Gastroesophageal sphincter (tissue), 4 donors: ENCODE measurements around the gene GDPD5. TPM values are rescaled to one million over a fixed set of nuclear protein-coding genes. Genes with fewer than 3 reads are reported as not detected.

Experiments
- ATAC-seq: fragments of 150-250 bp; one replicate; pipeline ENCODE4 v1.9.1; 2016; ENCODE audit warnings: mild to moderate bottlenecking, moderate library complexity
- H3K27ac ChIP-seq, 4 donors: fragments of 200-600 bp; sonication (generic) in 3 of 4; 1 replicate in 3 of 4; 2 replicates in 1 of 4; pipeline ENCODE4 v1.5.1; 2016 to 2019
- H3K27me3 ChIP-seq: fragments of 200-600 bp; sonication (generic); one replicate; pipeline ENCODE4 v1.5.1; 2019
- H3K36me3 ChIP-seq, 2 donors: fragments of 200-600 bp; sonication (generic); one replicate each; pipeline ENCODE4 v1.5.1; 2019; ENCODE audit warnings: control low read depth in 1 of 2
- H3K4me1 ChIP-seq, 3 donors: fragments of 200-600 bp; sonication (generic); 1 replicate in 2 of 3; 2 replicates in 1 of 3; pipeline ENCODE4 v1.5.1; 2016 to 2019; ENCODE audit warnings: control low read depth in 2 of 3
- H3K4me3 ChIP-seq, 2 donors: fragments of 200-600 bp; sonication (generic); one replicate each; pipeline ENCODE4 v1.5.1; 2019; ENCODE audit warnings: mild to moderate bottlenecking in 1 of 2, moderate library complexity in 1 of 2
- H3K9me3 ChIP-seq, 3 donors: fragments of 200-600 bp; sonication (generic); one replicate each; pipeline ENCODE4 v1.5.1; 2017 to 2019; ENCODE audit warnings: control low read depth in 2 of 3
- CTCF ChIP-seq, 4 experiments: fragments of 200-600 bp in 2 of 4; fragments of 450-650 bp in 2 of 4; sonication (generic) in 1 of 4; IDR thresholded peaks; one replicate each; pipeline ENCODE4 v1.5.1; 2017 to 2019; ENCODE audit warnings: antibody characterized with exemption in 4 of 4, mild to moderate bottlenecking in 2 of 4, moderate library complexity in 2 of 4
- EP300 ChIP-seq: sonication (generic); formaldehyde crosslinking; IDR thresholded peaks from one replicate; pipeline ENCODE4 v1.6.1; 2017; ENCODE audit warnings: antibody characterized with exemption, mild to moderate bottlenecking
- POLR2A ChIP-seq, 2 donors: fragments of 450-650 bp; IDR thresholded peaks; one replicate each; pipeline ENCODE4 v1.6.1; 2017; ENCODE audit warnings: antibody characterized with exemption in 2 of 2, mild to moderate bottlenecking in 2 of 2, moderate library complexity in 1 of 2
- POLR2AphosphoS5 ChIP-seq: sonication (generic); formaldehyde crosslinking; IDR thresholded peaks from one replicate; pipeline ENCODE4 v1.6.1; 2017; ENCODE audit warnings: antibody characterized with exemption
- WGBS, 2 donors: methylation state at CpG; one replicate each; pipeline ENCODE4 v1.1.5; 2018; ENCODE audit warnings: low coverage in 1 of 2; 5-methylcytosine and 5-hydroxymethylcytosine counted together
- total RNA-seq, 4 donors: library from RNA; depleted of rRNA; stranded (reverse); fragments of >200 nt; gene quantifications; one replicate each; pipeline ENCODE4 v1.1.0, GENCODE V29; 2016

GDPD5 gene
- total RNA-seq, 4 donors from 2014 or later = 3.8 to 9.3 (median 6.4) TPM

DNA sequence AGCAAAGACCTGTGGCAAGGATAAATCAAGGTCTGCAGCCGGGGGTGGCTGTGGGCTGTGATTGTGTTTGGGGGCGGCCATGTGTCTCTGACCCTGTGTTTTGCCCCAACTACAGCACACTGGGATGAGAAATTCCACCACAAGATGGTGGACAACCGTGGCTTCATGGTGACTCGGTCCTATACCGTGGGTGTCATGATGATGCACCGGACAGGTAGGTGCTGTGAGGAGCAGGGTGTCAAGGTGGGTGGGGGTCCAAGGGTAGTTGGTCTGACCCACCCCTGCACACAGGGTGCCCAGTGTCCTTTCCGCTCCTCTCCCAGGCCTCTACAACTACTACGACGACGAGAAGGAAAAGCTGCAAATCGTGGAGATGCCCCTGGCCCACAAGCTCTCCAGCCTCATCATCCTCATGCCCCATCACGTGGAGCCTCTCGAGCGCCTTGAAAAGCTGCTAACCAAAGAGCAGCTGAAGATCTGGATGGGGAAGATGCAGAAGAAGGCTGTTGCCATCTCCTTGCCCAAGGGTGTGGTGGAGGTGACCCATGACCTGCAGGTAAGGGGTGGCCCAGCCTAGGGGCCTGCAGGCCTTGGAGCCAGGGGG is 43.0 kb upstream of the GDPD5 start:
- ATAC-seq = no peak
- TF ChIP-seq POLR2A (IDR thresholded peaks at IDR 0.05) = no peak
- TF ChIP-seq EP300 = no peak
- no peak for TF ChIP-seq CTCF (IDR thresholded peaks at IDR 0.05)
- no peak for TF ChIP-seq POLR2AphosphoS5
- Histone ChIP-seq H3K36me3 (peaks cover 0 to 89% of the 10 kb centered on the region in 2 donors), H3K4me1 (peaks cover 3 to 100% (median 28%) of the 10 kb centered on the region in 3 donors), H3K9me3 (no peaks in the 10 kb centered on the region), H3K4me3 (no peak overlapping the region), H3K27ac (peak overlapping the region in 2 of 4 donors; percentile 27 to 38), H3K27me3 (no peaks in the 10 kb centered on the region)
- WGBS, 2 donors = 79% methylated on average over 6 of the region's 14 CpGs; no CpG with 5 or more reads in 1 of the 2 donors

- 42 to 60% methylated on average over 1 to 2 of the region's 6 CpGs for WGBS, 2 donors
- Histone ChIP-seq H3K36me3 (peaks cover 0 to 82% of the 10 kb centered on the region in 2 donors), H3K27ac (peak overlapping the region in 3 of 4 donors; percentile 27 to 38 (median 31)), H3K9me3 (no peaks in the 10 kb centered on the region), H3K4me3 (no peak overlapping the region), H3K4me1 (peaks cover 3 to 100% (median 32%) of the 10 kb centered on the region in 3 donors), H3K27me3 (no peaks in the 10 kb centered on the region)
- no peak for TF ChIP-seq POLR2AphosphoS5
- TF ChIP-seq POLR2A (IDR thresholded peaks at IDR 0.05) = no peak
- no peak for TF ChIP-seq CTCF (IDR thresholded peaks at IDR 0.05)
- no peak for TF ChIP-seq EP300
- no peak for ATAC-seq
Measured at GRCh38 chr11:75567971-75568370, 42.2 kb upstream of the GDPD5 start.

DNA sequence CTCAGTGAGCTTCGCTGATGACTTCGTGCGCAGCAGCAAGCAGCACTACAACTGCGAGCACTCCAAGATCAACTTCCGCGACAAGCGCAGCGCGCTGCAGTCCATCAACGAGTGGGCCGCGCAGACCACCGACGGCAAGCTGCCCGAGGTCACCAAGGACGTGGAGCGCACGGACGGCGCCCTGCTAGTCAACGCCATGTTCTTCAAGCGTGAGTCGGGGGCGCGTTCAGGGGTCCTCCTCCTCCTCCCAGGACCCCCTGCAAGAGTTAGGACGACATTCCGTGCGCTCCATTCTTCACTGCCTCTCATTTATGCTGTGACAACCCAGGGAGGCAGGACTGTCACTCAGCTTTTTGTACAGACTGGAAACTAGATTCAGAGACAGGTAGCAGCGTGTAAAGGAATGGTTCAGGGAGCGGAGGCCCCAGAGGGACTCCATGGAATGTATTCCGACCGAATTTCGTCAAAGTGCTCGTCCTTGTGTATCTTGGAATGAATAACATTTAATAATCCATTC is 41.1 kb upstream of the GDPD5 start:
- TF ChIP-seq CTCF (IDR thresholded peaks at IDR 0.05) (no peak), POLR2A (IDR thresholded peaks at IDR 0.05) (no peak), EP300 (no peak)
- Histone ChIP-seq H3K27ac (peak overlapping the region in 3 of 4 donors; percentile 31 to 99 (median 98)), H3K4me3 (no peak overlapping the region), H3K27me3 (no peaks in the 10 kb centered on the region), H3K9me3 (no peaks in the 10 kb centered on the region), H3K36me3 (peaks cover 0 to 70% of the 10 kb centered on the region in 2 donors), H3K4me1 (peaks cover 3 to 92% (median 32%) of the 10 kb centered on the region in 3 donors)
- WGBS, 2 donors = 72 to 75% methylated on average over 6 of the region's 34 CpGs
- ATAC-seq = no peak

DNA sequence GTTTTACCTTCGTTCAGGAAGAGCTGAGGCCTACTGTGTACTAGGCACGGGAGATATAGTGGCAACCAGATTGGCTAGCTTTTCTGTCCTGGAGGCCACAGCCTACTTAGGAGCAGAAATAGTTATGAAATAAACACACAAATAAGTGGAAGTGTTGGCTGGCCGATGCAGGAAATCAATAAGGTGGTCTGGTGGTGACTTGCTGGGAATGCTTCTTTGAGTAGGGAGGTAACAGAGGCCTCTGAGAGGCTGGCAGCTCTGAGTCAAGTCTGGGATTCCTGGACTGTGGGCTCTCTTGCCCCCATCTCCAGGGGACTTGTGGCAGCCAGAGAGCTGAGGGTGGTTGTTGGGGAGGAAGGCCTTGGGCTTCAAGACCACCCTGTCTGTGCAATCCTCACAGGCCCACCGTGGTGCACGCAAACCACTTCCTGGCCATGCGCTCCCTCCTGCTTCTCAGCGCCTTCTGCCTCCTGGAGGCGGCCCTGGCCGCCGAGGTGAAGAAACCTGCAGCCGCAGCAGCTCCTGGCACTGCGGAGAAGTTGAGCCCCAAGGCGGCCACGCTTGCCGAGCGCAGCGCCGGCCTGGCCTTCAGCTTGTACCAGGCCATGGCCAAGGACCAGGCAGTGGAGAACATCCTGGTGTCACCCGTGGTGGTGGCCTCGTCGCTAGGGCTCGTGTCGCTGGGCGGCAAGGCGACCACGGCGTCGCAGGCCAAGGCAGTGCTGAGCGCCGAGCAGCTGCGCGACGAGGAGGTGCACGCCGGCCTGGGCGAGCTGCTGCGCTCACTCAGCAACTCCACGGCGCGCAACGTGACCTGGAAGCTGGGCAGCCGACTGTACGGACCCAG is 40.4 kb upstream of the GDPD5 start:
- WGBS, 2 donors = 24 to 53% methylated on average over 3 to 9 of the region's 43 CpGs
- ATAC-seq = no peak
- peaks cover 0 to 63% of the 10 kb centered on the region in 2 donors for H3K36me3 ChIP-seq
- peak overlapping the region in 1 of 2 donors; percentile 75 for H3K4me3 ChIP-seq
- no peaks in the 10 kb centered on the region for H3K9me3 ChIP-seq
- H3K27me3 ChIP-seq = no peaks in the 10 kb centered on the region
- H3K4me1 ChIP-seq = peaks cover 3 to 92% (median 32%) of the 10 kb centered on the region in 3 donors
- peak overlapping the region in 3 of 4 donors; percentile 98 to 100 (median 99) for H3K27ac ChIP-seq
- TF ChIP-seq CTCF (IDR thresholded peaks at IDR 0.05) (no peak), EP300 (no peak), POLR2AphosphoS5 (no peak), POLR2A (IDR thresholded peaks at IDR 0.05) (no peak)
